NCI-H2227 (cell line): ENCODE results near the gene TRERF1.

Experiments
- DNase-seq: peaks from one replicate; lab custom pipeline; 2025; ENCODE audit not compliant: unreplicated experiment; lab: John Stamatoyannopoulos, UW

TRERF1 gene

DNA sequence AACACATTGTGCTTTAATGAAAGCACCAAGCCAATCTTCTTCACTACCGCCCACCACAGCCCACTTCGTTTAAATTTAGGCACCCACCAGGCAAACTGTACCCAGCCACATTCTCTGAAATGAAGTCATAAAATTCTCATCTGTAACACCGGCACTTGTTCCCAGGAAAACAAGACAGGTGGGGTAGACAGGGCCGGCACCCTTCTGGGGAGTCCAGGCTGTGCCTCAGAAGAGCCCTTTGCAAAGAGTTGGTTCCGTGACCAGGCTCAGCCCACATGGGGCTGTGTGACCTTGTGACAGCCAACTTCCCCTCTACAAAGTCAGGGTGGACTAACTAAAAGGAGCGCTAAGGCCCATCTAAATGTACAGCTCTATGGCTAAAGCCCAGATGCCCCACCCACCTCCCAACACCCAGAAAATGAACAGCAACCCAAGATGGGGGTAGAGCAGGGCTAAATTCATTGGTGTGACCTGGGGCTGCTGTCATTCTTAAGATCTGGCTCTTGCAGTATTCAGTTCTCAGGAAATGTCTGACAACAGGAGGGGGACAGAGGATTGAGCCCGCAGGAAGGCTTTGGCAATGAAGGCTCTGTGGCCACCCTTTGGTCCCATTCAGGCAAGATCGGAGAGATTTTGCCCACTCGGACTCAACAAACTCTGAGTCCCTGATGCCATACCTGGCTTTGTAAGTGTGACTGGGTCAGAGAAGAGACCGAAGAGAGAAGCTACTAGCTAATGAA is 56.7 kb downstream of the TRERF1 start:
- no peak for DNase-seq

DNA sequence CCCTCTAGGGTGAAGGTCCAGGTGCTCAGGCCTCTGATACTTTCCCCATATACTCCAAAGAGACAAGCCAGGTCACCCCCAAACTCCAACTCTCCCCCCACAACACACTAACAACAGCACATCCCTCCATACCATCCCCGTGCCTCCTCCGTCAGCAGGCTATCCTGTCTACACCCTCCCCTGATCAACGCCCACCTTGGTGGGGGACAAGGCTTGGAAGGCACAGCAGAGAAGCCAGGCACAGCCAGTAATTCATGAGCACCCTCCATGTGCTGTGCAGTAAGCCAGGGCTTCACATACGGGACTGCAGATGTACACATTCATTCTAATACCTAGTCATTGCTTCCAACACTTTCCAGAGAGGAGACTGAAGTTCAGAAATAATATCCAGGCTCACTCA is 57.6 kb downstream of the TRERF1 start:
- DNase-seq = no peak

DNA sequence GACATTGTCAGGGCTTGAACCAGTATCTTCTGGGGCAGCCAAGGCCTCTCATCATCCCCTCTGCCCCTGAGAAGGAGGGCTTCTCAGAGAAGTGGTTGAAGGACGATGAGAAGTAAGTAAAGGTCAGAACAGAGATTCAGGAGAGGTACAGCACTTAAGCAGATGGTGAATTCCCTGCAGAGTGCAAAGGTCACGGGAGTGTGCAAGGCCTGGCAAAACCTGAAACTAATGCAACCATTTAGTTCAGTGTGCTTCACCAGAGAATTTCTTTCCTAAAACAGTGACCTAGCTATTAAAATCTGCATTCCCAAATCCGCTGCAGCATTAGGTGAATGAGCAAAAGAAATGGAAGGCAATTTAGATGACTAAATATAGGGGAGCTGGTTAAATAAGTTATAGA is 58.4 kb downstream of the TRERF1 start:
- DNase-seq = no peak

DNA sequence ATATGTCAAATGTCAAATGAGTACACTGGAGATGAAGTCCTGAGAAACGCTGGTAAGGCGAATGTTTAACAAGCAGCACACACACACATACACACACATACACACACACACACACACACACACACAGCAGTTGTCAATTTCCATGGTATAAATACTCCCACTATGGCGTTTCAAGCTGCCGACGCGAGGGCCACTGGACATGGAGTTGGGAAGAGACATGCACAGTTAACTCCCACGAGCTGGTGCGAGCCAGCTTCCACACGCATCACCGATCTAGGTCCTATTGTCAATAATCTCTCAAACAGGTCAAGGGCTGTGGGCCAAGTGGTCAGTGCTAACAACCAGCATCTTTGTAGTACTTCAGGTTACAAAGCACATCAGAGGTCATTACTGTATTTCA is 58.9 kb downstream of the TRERF1 start:
- DNase-seq = no peak

DNA sequence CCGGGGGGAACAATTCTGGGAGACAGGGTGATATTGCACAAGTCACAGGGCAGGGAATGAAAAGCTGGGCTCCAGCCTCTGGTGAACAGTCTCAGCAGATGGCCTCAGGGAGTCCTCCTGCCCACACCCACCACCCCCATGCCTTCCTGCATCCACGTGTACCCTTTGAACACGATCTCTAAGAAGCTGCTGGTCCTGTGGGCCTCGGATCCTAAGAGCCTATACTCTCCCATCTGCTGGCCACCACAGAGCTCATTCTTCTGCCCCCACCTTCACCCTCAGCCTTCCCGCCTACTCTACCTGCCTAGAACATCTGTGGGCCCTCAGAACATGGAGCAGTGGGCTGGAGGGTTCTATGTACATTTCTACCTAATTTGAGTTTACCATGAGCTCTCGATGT is 60.3 kb downstream of the TRERF1 start:
- DNase-seq = no peak

DNA sequence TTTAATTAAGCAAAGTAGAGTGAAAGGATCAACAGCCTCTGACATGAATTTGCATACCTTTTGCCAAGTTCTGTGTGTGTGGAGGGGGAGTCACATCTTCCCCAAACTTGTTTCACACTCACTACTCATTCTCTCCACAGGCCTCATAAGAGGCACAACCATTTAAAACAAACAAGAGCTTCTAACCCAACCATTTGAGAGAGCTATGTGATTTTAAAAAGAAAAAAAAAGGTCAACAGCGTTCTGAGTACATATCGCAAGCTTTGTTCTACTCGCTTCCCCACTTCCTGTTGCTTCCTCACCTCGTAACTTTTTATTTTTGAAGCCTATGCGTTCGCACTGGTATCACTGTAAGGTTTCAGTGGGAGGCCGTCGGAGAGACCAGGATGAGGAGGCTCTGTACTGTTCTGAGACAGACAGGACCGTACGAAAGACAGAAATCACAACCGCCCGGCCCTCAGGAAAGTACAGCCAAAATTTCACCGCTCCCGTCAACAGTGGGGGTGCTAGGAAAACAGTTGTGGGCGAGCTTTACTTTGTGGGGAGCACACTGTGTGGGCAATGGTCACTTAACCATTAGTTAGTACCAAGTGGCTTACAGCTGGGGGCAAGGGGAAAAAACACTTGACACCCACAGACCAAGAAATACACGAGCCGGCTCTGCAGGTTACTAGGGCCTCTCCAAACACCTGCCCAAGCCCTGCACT is 61.3 kb downstream of the TRERF1 start:
- DNase-seq = no peak

DNA sequence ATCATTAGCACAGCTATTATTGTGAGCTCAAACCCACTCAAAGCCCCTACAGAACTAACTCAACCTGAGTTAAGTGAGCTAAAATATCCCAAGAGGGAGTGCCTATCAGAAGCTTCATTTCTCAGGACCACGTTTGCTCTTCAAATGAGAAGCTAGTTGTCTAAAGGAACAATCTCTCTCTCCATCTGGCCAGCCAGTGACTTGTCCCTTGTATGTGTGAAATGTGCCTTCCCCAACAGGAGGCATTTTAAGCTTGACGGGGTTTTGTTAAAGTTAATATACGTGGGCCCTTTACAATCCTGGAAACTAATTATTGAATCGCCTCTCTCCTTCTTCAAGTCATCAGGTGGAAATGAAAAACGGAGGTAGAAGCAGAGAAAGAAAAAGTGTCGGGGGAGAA is 62.0 kb downstream of the TRERF1 start:
- no peak for DNase-seq

DNA sequence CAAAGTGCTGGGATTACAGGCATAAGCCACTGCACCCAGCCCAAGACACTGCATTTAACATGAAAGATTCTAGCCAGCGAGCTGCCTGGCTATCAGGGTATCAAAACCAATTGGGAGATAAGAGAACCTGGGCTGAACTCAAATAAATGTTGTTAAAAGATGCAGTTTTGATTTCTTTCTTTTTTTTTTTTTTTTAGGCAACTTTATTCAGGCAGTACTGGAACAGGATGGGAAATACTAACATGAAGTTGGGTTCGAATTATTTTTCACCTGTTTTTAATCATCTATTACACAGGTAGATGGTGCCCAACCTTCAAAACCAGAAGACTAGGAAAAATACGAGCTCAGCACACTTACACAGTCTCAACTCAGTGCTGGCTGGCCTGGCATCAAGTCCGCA is 63.7 kb downstream of the TRERF1 start:
- DNase-seq = no peak

DNA sequence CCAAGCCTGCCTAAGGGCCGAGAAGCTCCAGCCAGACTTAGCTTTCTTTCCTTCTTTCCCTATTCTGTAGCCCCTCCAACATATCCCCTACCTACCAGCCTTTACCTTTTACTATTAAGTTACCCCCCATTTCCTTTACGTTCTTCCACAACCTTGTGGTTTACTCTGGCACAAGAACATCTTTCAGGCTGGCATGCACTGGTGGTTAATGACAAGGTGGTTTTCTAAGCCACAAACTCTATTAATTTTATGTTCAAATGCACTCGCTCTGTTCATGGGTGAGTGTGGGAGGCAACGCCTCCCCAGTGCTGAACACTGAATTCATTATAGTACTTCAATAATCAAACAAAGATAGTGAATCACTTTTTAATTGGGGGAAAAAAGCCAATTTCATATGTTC is 64.4 kb downstream of the TRERF1 start:
- DNase-seq = no peak

DNA sequence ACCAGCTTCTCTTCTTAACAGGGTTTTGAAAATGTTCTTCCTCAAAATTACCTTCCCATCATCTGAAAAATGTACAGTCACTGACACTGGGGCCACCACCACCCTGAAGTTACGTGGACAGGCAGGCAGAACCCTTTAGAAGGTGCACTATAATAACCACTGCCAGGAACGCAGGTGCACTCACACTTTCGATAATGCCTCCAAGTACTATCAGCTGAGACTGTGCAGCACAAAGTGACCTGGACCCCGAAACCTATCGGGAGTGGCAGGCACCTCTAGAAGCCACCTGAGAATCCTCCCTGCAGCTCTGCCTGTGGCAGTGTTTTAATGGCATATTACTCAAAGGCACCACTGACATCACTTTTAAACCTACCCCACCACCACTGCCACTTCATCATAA is 66.4 kb downstream of the TRERF1 start:
- no peak for DNase-seq

DNA sequence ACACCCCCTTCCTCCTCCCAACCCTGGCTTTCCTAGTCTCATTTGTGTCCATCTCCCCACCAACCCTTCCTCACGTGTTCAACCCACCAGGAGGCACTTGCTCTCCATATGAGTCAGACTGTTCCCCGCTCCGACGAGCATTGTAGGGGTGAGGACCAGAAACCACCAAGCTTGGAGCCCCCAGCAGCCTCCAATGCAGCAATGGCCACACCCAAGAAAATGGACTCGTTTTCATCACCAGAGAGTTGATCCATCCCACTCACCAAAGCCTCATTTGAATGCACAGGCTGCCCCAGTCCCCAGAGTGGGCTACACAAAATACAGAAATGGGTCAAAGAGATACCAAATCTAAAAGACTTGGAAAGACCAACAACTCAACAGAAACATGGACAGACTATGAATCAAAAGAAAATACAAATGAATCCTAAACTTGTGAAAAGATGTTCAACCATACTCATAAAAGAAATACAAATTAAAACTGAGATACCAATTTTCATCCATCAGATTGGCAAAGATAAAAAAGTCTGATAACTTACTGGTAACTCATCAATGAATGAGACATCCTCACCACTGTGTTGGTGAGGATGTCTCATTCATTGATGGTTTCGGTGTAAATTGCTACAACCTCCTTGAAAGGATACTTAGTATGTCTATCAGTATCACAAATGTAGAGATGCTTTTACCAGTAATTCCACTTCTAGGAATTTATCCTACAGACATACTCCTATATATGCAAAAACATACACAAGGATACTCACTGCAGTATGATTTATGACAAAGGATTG is 68.1 kb downstream of the TRERF1 start:
- no peak for DNase-seq

DNA sequence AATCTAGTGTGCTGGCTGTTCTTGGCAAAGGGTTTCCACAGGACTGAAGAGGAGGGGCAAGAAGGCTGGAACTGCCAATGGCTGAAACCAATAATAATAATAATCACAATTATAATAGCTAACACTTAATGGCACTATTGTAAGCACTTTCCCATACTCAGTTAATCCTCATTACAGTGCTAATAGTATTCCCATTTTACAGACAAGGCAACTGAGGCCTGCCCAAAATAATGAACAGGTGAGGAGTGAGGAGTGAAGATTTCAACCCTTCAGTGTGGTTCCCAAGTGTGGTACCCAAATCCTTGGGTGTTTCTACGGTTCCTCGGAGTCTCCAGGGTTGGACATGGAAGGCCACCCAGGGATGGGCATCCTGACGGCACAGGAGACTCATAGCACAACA is 69.9 kb downstream of the TRERF1 start:
- no peak for DNase-seq

DNA sequence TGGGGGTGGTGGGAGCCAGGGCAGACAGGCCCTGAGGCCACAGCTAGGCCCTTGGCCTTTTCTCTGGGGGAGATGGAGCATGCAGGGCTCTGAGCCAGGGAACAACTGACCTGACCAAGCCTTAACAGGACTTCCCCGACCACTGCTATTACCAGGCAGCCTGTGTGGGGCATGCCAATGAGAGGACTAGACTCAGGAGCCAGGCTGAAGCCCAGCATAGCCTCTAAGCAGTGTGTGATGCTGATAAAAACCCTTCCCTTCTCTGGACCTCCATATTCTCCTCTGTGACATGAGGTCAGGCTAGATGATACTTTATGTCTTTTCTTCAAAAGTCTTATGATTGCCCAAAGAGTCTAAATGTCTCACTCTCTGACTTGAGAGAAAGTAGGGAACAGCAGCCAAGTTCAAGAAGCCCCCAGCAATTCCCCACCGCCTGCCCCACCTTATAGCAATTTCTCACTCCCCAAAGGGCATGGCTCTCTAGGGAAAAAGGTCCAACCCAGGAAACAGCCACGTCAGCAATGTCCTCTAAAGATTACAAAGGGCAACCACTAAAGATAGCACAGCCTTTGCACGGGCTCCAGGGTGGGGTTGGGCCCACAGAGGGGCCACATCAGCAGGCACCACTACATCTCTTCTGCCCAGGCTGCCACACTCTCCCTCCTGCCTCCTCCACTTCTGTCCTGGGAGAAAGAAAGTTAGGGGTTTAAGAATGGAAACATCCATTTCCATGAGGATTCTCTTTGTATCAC is 71.3 kb downstream of the TRERF1 start:
- no peak for DNase-seq

DNA sequence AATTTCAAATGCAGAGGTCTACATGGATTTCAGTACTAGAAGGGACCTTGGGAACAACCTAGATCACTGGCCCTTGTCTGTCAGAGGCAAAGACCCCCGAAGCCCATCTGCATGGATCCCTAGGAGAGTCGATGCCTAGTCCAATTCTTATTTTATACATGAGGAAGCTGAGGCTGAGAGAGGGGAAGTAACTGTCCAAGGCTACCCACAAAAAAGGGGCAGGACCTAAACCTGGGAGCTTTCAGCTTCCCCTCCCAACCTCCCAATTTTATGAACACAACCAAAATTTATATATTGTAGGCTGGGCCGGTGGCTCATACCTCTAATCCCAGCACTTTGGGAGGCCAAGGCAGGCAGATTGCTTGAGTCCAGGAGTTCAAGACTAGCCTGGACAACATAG is 73.2 kb downstream of the TRERF1 start:
- no peak for DNase-seq

DNA sequence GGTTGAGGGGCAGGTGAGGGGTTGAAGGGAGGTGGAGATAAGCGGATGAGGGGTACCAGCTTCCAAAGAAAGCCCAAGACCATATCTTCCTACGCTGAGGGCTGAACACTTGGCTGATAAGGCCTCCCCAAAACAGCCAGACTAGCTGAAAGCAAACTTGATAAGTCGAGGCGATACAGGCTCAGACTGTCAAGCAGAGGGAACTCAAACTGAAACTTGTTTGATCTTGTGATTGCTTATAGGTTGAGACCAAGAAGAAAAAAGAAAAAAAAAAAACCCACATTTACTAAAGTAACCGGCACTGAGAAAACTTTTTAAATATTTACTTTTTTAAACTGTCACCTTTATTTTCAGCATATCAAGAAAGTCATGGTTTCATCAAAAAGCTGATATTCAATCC is 73.6 kb downstream of the TRERF1 start:
- DNase-seq = no peak

DNA sequence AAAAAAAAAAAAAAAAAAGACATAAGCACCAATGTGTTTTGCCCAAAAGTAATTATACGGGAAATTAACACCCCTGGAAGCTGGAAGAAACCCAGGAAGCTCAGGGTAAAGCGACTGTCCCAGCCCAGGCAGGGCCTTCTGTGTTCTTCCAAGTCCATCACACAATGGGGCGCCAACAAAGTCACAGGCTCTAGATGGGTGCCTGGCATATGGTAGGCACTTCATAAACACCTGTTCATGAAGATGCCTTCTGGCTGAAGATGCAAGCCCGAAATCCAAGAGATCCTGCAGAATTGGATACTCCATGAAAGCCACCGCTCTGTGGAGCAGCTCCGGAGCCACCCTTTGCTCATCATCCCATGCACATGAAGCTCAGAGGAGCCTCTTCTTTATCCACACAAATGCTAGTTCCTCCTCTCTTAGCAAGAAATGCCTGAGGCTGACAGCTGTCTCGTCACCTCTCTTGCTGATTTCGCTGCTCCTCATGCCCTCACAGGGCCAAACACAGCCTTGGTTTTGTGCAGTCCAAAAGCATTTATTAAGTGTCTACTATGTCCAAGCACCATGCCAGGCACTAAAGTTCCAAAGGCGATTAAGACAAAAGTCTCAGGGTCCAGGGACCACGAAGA is 76.6 kb downstream of the TRERF1 start:
- DNase-seq = no peak

DNA sequence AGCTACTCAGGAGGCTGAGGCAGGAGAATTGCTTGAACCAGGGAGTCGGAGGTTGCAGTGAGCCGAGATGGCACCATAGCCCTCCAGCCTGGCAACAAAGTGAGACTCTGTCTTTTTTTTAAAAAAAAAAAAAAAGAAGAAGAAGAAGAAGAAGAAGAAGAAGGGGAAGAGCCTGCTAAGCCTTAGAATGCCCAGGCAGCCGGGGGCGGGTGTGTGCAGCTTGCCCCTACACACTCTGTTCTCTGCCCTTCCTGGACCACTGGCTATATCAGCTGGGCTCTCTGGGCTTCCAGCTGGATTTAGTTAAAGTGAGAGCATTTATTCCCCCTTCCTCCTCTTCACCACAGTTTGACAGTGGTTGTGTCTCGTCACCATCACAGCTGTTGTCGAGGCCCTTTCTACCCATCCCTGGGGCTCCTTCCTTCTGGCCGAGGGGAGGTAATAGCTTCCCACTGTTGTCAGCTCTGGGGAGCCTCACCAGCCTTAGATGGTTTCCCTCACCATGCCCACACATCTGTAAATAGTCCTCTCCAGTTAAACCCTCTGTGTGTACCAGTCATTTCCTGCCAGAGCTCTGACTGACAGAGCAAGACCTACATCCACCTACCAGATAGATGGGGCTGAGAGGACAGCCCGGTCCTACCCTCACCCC is 77.6 kb downstream of the TRERF1 start:
- no peak for DNase-seq

DNA sequence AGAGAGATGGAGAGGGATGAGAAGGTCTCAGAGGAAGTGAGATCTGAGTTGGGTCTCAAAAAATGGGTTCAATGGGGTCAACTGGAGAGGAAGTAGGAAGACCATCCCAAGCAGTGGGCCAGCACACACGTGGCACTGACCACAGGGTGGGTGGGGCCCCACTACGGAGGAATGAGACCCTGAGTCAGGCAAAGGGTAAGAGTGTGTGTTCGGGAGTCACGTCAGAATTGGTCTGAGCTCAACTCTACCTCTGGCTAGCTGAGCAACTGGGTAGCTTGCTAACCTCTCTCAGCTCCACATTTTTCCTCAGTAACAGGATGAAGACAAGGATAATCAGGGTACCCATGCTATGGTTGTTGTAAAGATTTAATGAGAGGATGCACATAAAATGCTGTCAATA is 79.0 kb downstream of the TRERF1 start:
- no peak for DNase-seq

DNA sequence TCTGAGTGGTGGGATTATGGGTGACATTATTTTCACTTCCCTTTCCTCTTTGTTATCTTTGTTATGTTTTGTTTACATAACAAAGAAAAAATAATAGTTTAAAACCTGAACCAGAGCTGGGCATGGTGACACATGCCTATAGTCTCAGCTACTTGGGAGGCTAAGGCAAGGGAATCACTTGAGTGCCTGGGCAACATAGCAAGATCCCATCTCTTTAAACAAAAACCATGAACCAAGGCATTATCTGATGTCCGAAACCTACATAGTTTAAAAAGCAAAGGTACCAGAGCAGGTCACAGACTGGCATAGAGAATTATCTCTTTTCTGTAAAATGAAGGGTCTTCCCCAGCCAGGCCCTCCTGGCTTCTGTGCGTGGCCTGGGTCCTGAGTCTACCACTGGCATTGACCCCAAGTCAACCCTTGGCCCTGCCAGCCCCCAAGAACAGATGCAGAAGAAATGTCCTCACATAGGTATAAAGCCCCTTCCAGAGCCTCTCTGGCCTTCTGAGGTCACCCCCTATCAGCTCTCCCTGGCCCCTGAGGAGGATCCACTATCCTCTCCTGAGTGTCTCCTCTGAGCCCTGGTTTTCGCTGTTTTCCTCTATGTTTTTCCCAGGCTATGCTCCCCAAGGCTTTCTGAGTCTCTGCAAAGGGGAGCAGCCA is 81.3 kb downstream of the TRERF1 start:
- no peak for DNase-seq

DNA sequence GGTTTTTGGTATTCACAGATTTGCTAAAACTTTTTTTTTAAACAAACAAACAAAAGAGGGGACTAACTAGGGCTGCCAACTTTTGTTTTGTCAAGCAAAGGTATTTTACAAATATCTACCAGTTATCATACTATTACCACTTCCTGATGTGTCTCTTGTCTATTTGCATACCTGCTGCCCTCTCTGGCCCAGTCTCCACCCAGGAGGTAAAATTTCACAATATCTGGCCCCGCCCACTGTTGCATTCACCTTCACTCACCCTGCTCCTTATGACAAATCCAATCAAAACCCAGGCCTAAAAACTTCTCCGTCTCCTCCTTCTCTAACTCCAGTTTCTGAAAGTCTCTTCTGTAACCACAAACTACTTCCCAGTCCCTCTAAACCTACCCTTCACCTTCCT is 82.2 kb downstream of the TRERF1 start:
- no peak for DNase-seq
